Hematopoietic multipotent progenitor cell treated with erythropoietin and hydrocortisone succinate and interleukin-3 and kit ligand, for 6 days (in vitro differentiated cells): ENCODE measurements around the gene PLEKHG1.

ENCODE experiments used
- DNase-seq: peaks from one replicate; pipeline ENCODE4 v3.0.0-alpha.2; 2015

PLEKHG1 gene

GRCh38 chr6:150620763-150621162 lies 21.1 kb downstream of the PLEKHG1 start:
- no peak for DNase-seq

- no peak for DNase-seq
Observed at GRCh38 chr6:150622476-150622875, 22.8 kb downstream of the PLEKHG1 start.

- peak; percentile 34 for DNase-seq
Observed at GRCh38 chr6:150622941-150623874, 23.5 kb downstream of the PLEKHG1 start.

- DNase-seq = no peak
Observed at GRCh38 chr6:150624191-150624590, 24.5 kb downstream of the PLEKHG1 start.

- no peak for DNase-seq
Observed at GRCh38 chr6:150625927-150626326, 26.2 kb downstream of the PLEKHG1 start.

- no peak for DNase-seq
Observed at GRCh38 chr6:150627154-150627553, 27.5 kb downstream of the PLEKHG1 start.

- no peak for DNase-seq
Observed at GRCh38 chr6:150627585-150628025, 27.9 kb downstream of the PLEKHG1 start.

- DNase-seq = no peak
Observed at GRCh38 chr6:150628908-150629307, 29.2 kb downstream of the PLEKHG1 start.

- no peak for DNase-seq
Observed at GRCh38 chr6:150631283-150631983, 31.7 kb downstream of the PLEKHG1 start.

GRCh38 chr6:150631984-150632642 lies 32.4 kb downstream of the PLEKHG1 start:
- DNase-seq = no peak

- DNase-seq = no peak
Observed at GRCh38 chr6:150632785-150633485, 33.2 kb downstream of the PLEKHG1 start.

- peak; percentile 57 for DNase-seq
Observed at GRCh38 chr6:150633486-150633834, 33.8 kb downstream of the PLEKHG1 start.

- DNase-seq = no peak
Observed at GRCh38 chr6:150634176-150634963, 34.7 kb downstream of the PLEKHG1 start.

GRCh38 chr6:150634964-150635292 lies 35.2 kb downstream of the PLEKHG1 start:
- DNase-seq = no peak

GRCh38 chr6:150635906-150636514 lies 36.3 kb downstream of the PLEKHG1 start:
- no peak for DNase-seq

- DNase-seq = no peak
Observed at GRCh38 chr6:150636808-150637207, 37.1 kb downstream of the PLEKHG1 start.

GRCh38 chr6:150637266-150637665 lies 37.6 kb downstream of the PLEKHG1 start:
- DNase-seq = no peak

- no peak for DNase-seq
Observed at GRCh38 chr6:150638267-150638666, 38.6 kb downstream of the PLEKHG1 start.

- DNase-seq = no peak
Observed at GRCh38 chr6:150638765-150639164, 39.1 kb downstream of the PLEKHG1 start.

GRCh38 chr6:150639823-150640331 lies 40.2 kb downstream of the PLEKHG1 start:
- no peak for DNase-seq

- peak; percentile 91 for DNase-seq
Observed at GRCh38 chr6:150640556-150641209, 41.0 kb downstream of the PLEKHG1 start.
